Neural progenitor cell (in vitro differentiated cells): ENCODE data around the gene HDLBP.

Experiments
- CTCF ChIP-seq: fragments of 200-600 bp; sonication (generic); IDR thresholded peaks from 2 replicates; pipeline ENCODE4 v1.5.1; 2017; ENCODE audit warnings: antibody characterized with exemption, mild to moderate bottlenecking
- EZH2 ChIP-seq: fragments of 200-600 bp; sonication (generic); IDR thresholded peaks from 2 replicates; pipeline ENCODE4 v1.6.1; 2017; ENCODE audit warnings: antibody characterized with exemption, mild to moderate bottlenecking, moderate library complexity
- EZH2phosphoT487 ChIP-seq: fragments of 200-600 bp; sonication (generic); IDR thresholded peaks from 2 replicates; pipeline ENCODE4 v1.6.1; 2017; ENCODE audit warnings: antibody characterized with exemption

GRCh38 chr2:241302083-241302482, 13.4 kb downstream of the HDLBP start:
- TF ChIP-seq CTCF (no peak), EZH2 (no peak), EZH2phosphoT487 (no peak)
